Ovary (tissue), 3 donors: ENCODE measurements around the gene GULP1.

ENCODE experiments used
- CTCF ChIP-seq, 3 donors: fragments of 450-650 bp in 2 of 3; fragments of 200-600 bp in 1 of 3; IDR thresholded peaks; one replicate each; pipeline versions ENCODE4 v1.5.1 to v1.8.0; 2016 to 2022; ENCODE audit warnings: antibody characterized with exemption in 3 of 3, mild to moderate bottlenecking in 1 of 3
- POLR2A ChIP-seq: fragments of 450-650 bp; IDR thresholded peaks from one replicate; pipeline ENCODE4 v1.6.1; 2017; ENCODE audit warnings: antibody characterized with exemption, mild to moderate bottlenecking, moderate library complexity
- donor health status: DM: no; HTN: no; CAD: no.

- TF ChIP-seq POLR2A (no peak), CTCF (IDR thresholded peaks at IDR 0.05) (no peak)
These were observed 31.2 kb downstream of the GULP1 start for GRCh38 chr2:188322569-188323551.
